ENCODE measurements around the gene SPOCK2.

GRCh38 chr10:72081772-72082590 is 6.4 kb downstream of the SPOCK2 start:
- TF ChIP-seq POLR2AphosphoS5 (IDR thresholded peaks at IDR 0.05) = no peak
- no peak for TF ChIP-seq CTCF (IDR thresholded peaks at IDR 0.05; ENCODE audit: poor library complexity, severe bottlenecking)
- no peak for TF ChIP-seq EP300 (conservative IDR thresholded peaks at IDR 0.05; ENCODE audit: poor library complexity, severe bottlenecking)
- TF ChIP-seq EZH2 (IDR thresholded peaks at IDR 0.05; ENCODE audit: borderline replicate concordance, insufficient read depth, low read length, poor library complexity, severe bottlenecking) = no peak
- no peak for TF ChIP-seq TAF1 (IDR thresholded peaks at IDR 0.05; ENCODE audit: low read depth)
- TF ChIP-seq SMC3 (conservative IDR thresholded peaks at IDR 0.05; ENCODE audit: poor library complexity) = no peak
- TF ChIP-seq RAD21 (conservative IDR thresholded peaks at IDR 0.05) = no peak
- TF ChIP-seq REST (IDR thresholded peaks at IDR 0.05; ENCODE audit: borderline replicate concordance) = no peak
- no peak for TF ChIP-seq MXI1 (conservative IDR thresholded peaks at IDR 0.05; ENCODE audit: poor library complexity, severe bottlenecking)
